A549 (cell line): ENCODE measurements around the gene DTX1. TPM values are rescaled to one million over a fixed set of nuclear protein-coding genes. Genes with fewer than 3 reads are reported as not detected.

Source experiments
- ATAC-seq, 2 experiments: fragments of 200-7000 bp in 1 of 2; fragments of >200 bp in 1 of 2; cut with Nextera tagmentation in 1 of 2; cut with Tn5 transposase in 1 of 2; 3 replicates each; pipeline versions ENCODE4 v1.8.0 to v1.9.1; 2018 to 2020; ENCODE audit warnings: mild to moderate bottlenecking in 1 of 2, moderate library complexity in 1 of 2
- CTCF ChIA-PET: fragments of 300-600 bp; sonication (Branson Sonifier 250); formaldehyde crosslinking; extraction: SDS; loops from one replicate; lab custom pipeline; 2021; ENCODE audit warnings: antibody characterized with exemption, inconsistent platforms; lab: Yijun Ruan, JAX
- POLR2A ChIA-PET: fragments of 350-600 bp; formaldehyde crosslinking; extraction: SDS; loops from one replicate; lab custom pipeline; 2021; ENCODE audit warnings: antibody characterized with exemption, inconsistent platforms; lab: Yijun Ruan, JAX
- DNase-seq, 2 experiments: peaks; one replicate each; pipeline versions ENCODE4 v3.0.0 to v3.0.0-alpha.2; 2011 to 2016; ENCODE audit warnings: low read depth in 1 of 2, low spot score in 1 of 2
- FAIRE-seq: peaks from 2 replicates; lab custom pipeline; 2011; peaks lifted over from hg19 to GRCh38; lab: Jason Lieb, UNC
- H3K27ac ChIP-seq, 2 experiments: fragments of >200 bp; sonication (Bioruptor Twin); formaldehyde crosslinking; 3 replicates each; pipeline ENCODE4 v1.5.1; 2016 to 2017
- H3K4me1 ChIP-seq: fragments of >200 bp; sonication (Bioruptor Twin); formaldehyde crosslinking; 3 replicates; pipeline ENCODE4 v1.6.1; 2016
- H3K4me2 ChIP-seq: fragments of >200 bp; sonication (Bioruptor Twin); formaldehyde crosslinking; 3 replicates; pipeline ENCODE4 v1.6.1; 2016
- H3K4me3 ChIP-seq: fragments of >200 bp; sonication (Bioruptor Twin); formaldehyde crosslinking; 3 replicates; pipeline ENCODE4 v1.5.1; 2016
- H3K9me3 ChIP-seq: fragments of >200 bp; sonication (Bioruptor Twin); formaldehyde crosslinking; 3 replicates; pipeline ENCODE4 v1.6.1; 2016
- CBX2 ChIP-seq: fragments of 200-600 bp; sonication (generic); IDR thresholded peaks from 2 replicates; pipeline ENCODE4 v1.6.1; 2016; ENCODE audit warnings: low read depth, mild to moderate bottlenecking, borderline replicate concordance
- CHD2 ChIP-seq: fragments of 150-350 bp; IDR thresholded peaks from 2 replicates; pipeline ENCODE4 v1.6.1; 2014; ENCODE audit warnings: low read length; ENCODE audit not compliant: partially characterized antibody
- FOSL2 ChIP-seq, 2 experiments: fragments of 450-650 bp in 1 of 2; fragments of >200 bp in 1 of 2; sonication (Bioruptor Twin) in 1 of 2; formaldehyde crosslinking; IDR thresholded peaks; 2 replicates each; pipeline versions ENCODE4 v1.5.0 to v1.6.1; 2016 to 2020; ENCODE audit warnings: mild to moderate bottlenecking in 1 of 2, moderate library complexity in 1 of 2
- HEYL ChIP-seq: fragments of 250-450 bp; sonication (Bioruptor Pico); IDR thresholded peaks from 2 replicates; pipeline ENCODE4 v1.8.0; 2021; ENCODE audit warnings: mild to moderate bottlenecking, moderate library complexity
- JUNB ChIP-seq: fragments of >200 bp; sonication (Bioruptor Twin); formaldehyde crosslinking; IDR thresholded peaks from 2 replicates; pipeline ENCODE4 v1.6.1; 2016
- KDM1A ChIP-seq: fragments of 200-600 bp; sonication (generic); IDR thresholded peaks from 2 replicates; pipeline ENCODE4 v1.6.1; 2016; ENCODE audit warnings: low read depth, mild to moderate bottlenecking
- MAZ ChIP-seq: fragments of 150-350 bp; IDR thresholded peaks from 2 replicates; pipeline ENCODE4 v1.6.1; 2014; ENCODE audit warnings: antibody characterized with exemption, low read depth, low read length, borderline replicate concordance
- MYC ChIP-seq: IDR thresholded peaks from 2 replicates; pipeline ENCODE4 v1.6.1; 2012; ENCODE audit warnings: mild to moderate bottlenecking, inconsistent platforms, low read length, improper control_type of control experiment, borderline replicate concordance
- NFE2L2 ChIP-seq: fragments of 150-350 bp; conservative IDR thresholded peaks from 2 replicates; pipeline ENCODE4 v1.6.1; 2014; ENCODE audit warnings: low read length
- NR3C1 ChIP-seq: fragments of >200 bp; sonication (Bioruptor Twin); formaldehyde crosslinking; IDR thresholded peaks from 3 replicates; pipeline ENCODE4 v1.6.1; 2017
- PHF8 ChIP-seq: fragments of 200-600 bp; sonication (generic); IDR thresholded peaks from 2 replicates; pipeline ENCODE4 v1.6.1; 2016; ENCODE audit warnings: low read depth, mild to moderate bottlenecking, antibody characterized with exemption, moderate library complexity, borderline replicate concordance
- POLR2A ChIP-seq: IDR thresholded peaks from 2 replicates; pipeline ENCODE4 v1.6.1; 2012; ENCODE audit warnings: mild to moderate bottlenecking, low read length
- RFX5 ChIP-seq: fragments of 450-650 bp; IDR thresholded peaks from 2 replicates; pipeline ENCODE4 v1.7.1; 2014; ENCODE audit warnings: antibody characterized with exemption, mild to moderate bottlenecking, moderate library complexity
- TFCP2L1 ChIP-seq: fragments of 250-450 bp; sonication (Bioruptor Pico); IDR thresholded peaks from 2 replicates; pipeline ENCODE4 v1.5.0; 2021; ENCODE audit warnings: mild to moderate bottlenecking
- TP53 ChIP-seq: fragments of 250-450 bp; sonication (Bioruptor Pico); IDR thresholded peaks from 2 replicates; pipeline ENCODE4 v1.5.0; 2021; ENCODE audit warnings: mild to moderate bottlenecking, moderate library complexity
- ZSCAN20 ChIP-seq: fragments of 250-450 bp; sonication (Bioruptor Pico); IDR thresholded peaks from 2 replicates; pipeline ENCODE4 v1.8.0; 2022; ENCODE audit warnings: mild to moderate bottlenecking, moderate library complexity
- WGBS: methylation state at CpG from one replicate; pipeline ENCODE4 v1.1.6; 2017; ENCODE audit errors: missing lambda C conversion rate; 5-methylcytosine and 5-hydroxymethylcytosine counted together
- polyA plus RNA-seq, 4 experiments: library from polyadenylated mRNA; depleted of rRNA in 3 of 4; stranded (reverse); fragments of >200 nt; fragmentation: RNase III in 1 of 4; extraction: RNeasy Plus Mini Kit Qiagen cat#74134 plus additional on column Dnase treatment in 1 of 4; gene quantifications; 2 replicates in 3 of 4; 3 replicates in 1 of 4; pipeline ENCODE4 v1.2.3, GENCODE V29; 2011 to 2017
- TF ChIP-seq, protein P1 (sequence below): fragments of >200 bp; sonication (Bioruptor Twin); formaldehyde crosslinking; IDR thresholded peaks from 3 replicates; pipeline ENCODE4 v1.6.1; 2016
- TF ChIP-seq, protein P2 (sequence below): IDR thresholded peaks from 2 replicates; pipeline ENCODE4 v1.6.1; 2012
- TF ChIP-seq, protein P3 (sequence below): fragments of >200 bp; sonication (Bioruptor Twin); formaldehyde crosslinking; IDR thresholded peaks from 2 replicates; pipeline ENCODE4 v1.6.1; 2016
- TF ChIP-seq, protein P4 (sequence below): fragments of 250-450 bp; sonication (Bioruptor Pico); IDR thresholded peaks from 2 replicates; pipeline ENCODE4 v1.5.0; 2021; ENCODE audit warnings: mild to moderate bottlenecking, moderate library complexity, borderline replicate concordance

The DTX1 gene
- polyA plus RNA-seq, 2 of the 4 experiments (the other 2 are of a cell fraction), result 0.28 to 0.37 TPM

DNA sequence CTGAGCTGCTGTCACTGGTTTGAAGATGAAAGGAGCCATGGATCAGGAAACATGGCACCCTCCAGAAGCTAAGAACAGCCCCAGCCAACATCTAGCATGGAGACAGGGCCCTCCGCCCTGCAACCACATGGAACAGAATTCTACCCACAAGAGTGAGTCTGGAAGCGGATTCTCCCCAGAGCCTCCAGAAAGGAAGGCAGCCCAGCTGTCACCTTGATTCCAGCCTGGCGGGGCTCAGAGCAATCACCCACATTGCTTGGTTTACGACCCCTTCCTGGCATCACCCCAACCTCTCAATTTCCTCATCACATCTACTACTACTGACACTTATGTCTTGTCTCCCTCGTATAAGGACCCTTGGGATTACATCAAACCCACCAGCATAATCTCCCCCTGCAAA, 39.7 kb upstream of the DTX1 start:
- Histone ChIP-seq H3K4me1 (no peaks in the 10 kb centered on the region), H3K9me3 (peaks cover 5% of the 10 kb centered on the region; the same call in 1 of the 3 replicates), H3K4me3 (no peak overlapping the region), H3K27ac (no peak overlapping the region), H3K4me2 (no peak overlapping the region)
- no peak for DNase-seq
- TF ChIP-seq JUNB, result no peak
- no peak for TF ChIP-seq POLR2A
- TF ChIP-seq, protein P1, sequence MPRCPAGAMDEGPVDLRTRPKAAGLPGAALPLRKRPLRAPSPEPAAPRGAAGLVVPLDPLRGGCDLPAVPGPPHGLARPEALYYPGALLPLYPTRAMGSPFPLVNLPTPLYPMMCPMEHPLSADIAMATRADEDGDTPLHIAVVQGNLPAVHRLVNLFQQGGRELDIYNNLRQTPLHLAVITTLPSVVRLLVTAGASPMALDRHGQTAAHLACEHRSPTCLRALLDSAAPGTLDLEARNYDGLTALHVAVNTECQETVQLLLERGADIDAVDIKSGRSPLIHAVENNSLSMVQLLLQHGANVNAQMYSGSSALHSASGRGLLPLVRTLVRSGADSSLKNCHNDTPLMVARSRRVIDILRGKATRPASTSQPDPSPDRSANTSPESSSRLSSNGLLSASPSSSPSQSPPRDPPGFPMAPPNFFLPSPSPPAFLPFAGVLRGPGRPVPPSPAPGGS, result no peak
- TF ChIP-seq FOSL2 (IDR thresholded peaks at IDR 0.05), result no peak
- TF ChIP-seq FOSL2 (CRISPR knock-in tag; IDR thresholded peaks at IDR 0.05), result no peak
- TF ChIP-seq KDM1A, result no peak
- TF ChIP-seq MYC, result no peak
- TF ChIP-seq CBX2, result no peak
- TF ChIP-seq, protein P2, sequence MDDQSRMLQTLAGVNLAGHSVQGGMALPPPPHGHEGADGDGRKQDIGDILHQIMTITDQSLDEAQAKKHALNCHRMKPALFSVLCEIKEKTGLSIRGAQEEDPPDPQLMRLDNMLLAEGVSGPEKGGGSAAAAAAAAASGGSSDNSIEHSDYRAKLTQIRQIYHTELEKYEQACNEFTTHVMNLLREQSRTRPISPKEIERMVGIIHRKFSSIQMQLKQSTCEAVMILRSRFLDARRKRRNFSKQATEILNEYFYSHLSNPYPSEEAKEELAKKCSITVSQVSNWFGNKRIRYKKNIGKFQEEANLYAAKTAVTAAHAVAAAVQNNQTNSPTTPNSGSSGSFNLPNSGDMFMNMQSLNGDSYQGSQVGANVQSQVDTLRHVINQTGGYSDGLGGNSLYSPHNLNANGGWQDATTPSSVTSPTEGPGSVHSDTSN, result no peak
- TF ChIP-seq TP53 (CRISPR knock-in tag), result no peak
- no peak for TF ChIP-seq NR3C1
- no peak for TF ChIP-seq TFCP2L1
- ATAC-seq, result no peak
- ChIA-PET CTCF (interaction anchor here (1.4 to 2.0 kb wide), 4 partner anchors 9 to 32 kb away, joined by 4 to 8 read pairs (median 6); no protein-coding TSS in a partner anchor), POLR2A (no interaction called here)
- FAIRE-seq, result no peak
- WGBS, result 57% methylated on average over 5 of the region's 5 CpGs

DNA sequence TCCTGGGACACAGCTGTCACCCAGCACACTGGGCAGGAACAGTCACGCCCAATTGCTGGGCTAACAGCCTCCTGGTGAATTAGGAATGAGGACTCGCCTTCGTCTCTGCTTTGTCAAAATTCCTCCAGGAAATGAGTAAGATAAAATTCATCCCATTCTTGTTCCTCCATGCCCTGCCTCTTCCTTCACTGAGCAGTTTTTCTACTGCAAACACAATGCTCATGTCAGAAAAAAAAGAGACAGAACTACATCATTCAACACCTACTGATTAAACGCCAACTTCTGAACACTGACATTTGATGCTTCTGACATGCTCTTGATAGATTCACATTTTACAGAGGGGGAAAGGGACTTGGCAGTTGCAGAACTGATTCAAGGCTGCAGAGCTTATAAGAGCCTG, 37.5 kb upstream of the DTX1 start:
- TF ChIP-seq ZSCAN20 (CRISPR knock-in tag) (no peak), MYC (no peak), PHF8 (no peak)
- TF ChIP-seq, protein P3, sequence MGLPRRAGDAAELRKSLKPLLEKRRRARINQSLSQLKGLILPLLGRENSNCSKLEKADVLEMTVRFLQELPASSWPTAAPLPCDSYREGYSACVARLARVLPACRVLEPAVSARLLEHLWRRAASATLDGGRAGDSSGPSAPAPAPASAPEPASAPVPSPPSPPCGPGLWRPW, result no peak
- TF ChIP-seq, protein P4, sequence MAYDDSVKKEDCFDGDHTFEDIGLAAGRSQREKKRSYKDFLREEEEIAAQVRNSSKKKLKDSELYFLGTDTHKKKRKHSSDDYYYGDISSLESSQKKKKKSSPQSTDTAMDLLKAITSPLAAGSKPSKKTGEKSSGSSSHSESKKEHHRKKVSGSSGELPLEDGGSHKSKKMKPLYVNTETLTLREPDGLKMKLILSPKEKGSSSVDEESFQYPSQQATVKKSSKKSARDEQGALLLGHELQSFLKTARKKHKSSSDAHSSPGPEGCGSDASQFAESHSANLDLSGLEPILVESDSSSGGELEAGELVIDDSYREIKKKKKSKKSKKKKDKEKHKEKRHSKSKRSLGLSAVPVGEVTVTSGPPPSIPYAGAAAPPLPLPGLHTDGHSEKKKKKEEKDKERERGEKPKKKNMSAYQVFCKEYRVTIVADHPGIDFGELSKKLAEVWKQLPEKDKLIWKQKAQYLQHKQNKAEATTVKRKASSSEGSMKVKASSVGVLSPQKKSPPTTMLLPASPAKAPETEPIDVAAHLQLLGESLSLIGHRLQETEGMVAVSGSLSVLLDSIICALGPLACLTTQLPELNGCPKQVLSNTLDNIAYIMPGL (CRISPR knock-in tag), result no peak
- DNase-seq, result no peak
- no peak overlapping the region for H3K4me3 ChIP-seq
- no peaks in the 10 kb centered on the region for H3K9me3 ChIP-seq
- H3K4me1 ChIP-seq, result no peaks in the 10 kb centered on the region
- no peak overlapping the region for H3K27ac ChIP-seq
- WGBS, result 17% methylated on average over 4 of the region's 4 CpGs
- FAIRE-seq, result no peak
- H3K4me2 ChIP-seq, result no peak overlapping the region
- ChIA-PET CTCF (interaction anchor here (0.6 to 1.3 kb wide), 4 partner anchors 11 to 267 kb away, joined by 3 to 5 read pairs (median 3); no protein-coding TSS in a partner anchor), POLR2A (no interaction called here)
- no peak for ATAC-seq

DNA sequence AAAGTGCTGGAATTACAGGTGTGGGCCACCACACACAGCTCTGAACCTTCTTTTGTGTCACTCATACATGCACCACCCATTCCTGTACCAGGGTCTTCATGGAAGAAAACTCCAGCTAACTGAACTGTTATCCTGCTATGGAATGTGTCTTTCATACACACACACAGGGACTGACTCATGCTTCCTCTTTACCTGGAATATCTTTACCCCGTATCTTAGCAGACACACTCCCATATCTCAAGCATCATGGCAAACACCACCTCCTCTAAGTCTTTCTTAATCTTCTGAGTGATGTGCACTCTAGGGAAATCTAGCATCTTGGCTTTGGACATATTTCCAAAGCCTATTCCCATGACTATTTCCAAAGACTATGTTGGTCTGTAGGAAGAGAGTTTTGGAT, 35.0 kb upstream of the DTX1 start:
- Histone ChIP-seq H3K4me1 (no peaks in the 10 kb centered on the region), H3K4me2 (no peak overlapping the region), H3K4me3 (no peak overlapping the region)
- DNase-seq, result no peak
- 21% methylated on average over 1 of the region's 1 CpG for WGBS
- no peak for TF ChIP-seq TP53 (CRISPR knock-in tag)
- no peak for TF ChIP-seq CHD2
- TF ChIP-seq MAZ, result no peak
- no peak for TF ChIP-seq POLR2A
- TF ChIP-seq HEYL (CRISPR knock-in tag), result no peak
- no peak for TF ChIP-seq PHF8
- no peak for TF ChIP-seq KDM1A
- TF ChIP-seq NFE2L2, result no peak
- TF ChIP-seq, protein P1, result no peak
- TF ChIP-seq CBX2, result no peak
- no peak for TF ChIP-seq RFX5
- TF ChIP-seq, all 56 proteins: peak for 0
- ATAC-seq (no peak), FAIRE-seq (no peak)
- POLR2A ChIA-PET, result no interaction called here
- CTCF ChIA-PET, result interaction anchor here (0.7 to 2.2 kb wide), 8 partner anchors 9 to 469 kb away, joined by 3 to 9 read pairs (median 4); no protein-coding TSS in a partner anchor
- Histone ChIP-seq H3K9me3 (no peaks in the 10 kb centered on the region), H3K27ac (no peak overlapping the region)
